ENCODE data around the gene GLIS1.
"Not testable (repeated sequence)": the region's sequence is repeated elsewhere in the genome, so short reads cannot be mapped to it uniquely, and the experiment has no call there.

GLIS1 gene

GRCh38 chr1:53657531-53657805 lies 81.5 kb downstream of the GLIS1 start:
- DNase-seq: no peak
- H3K4me1 Mint-ChIP-seq (ENCODE audit: low read depth): no peaks in the 10 kb centered on the region
- no peaks in the 10 kb centered on the region for H3K36me3 Mint-ChIP-seq (ENCODE audit: low read depth)
- no peaks in the 10 kb centered on the region for H3K9me3 Mint-ChIP-seq
- H3K4me3 Mint-ChIP-seq: no peak overlapping the region
- peaks cover 5% of the 10 kb centered on the region for H3K27me3 Mint-ChIP-seq
- no peak overlapping the region for H3K27ac Mint-ChIP-seq

- Mint-ChIP-seq H3K4me3 (no peak overlapping the region), H3K27me3 (peaks cover 5% of the 10 kb centered on the region), H3K36me3 (ENCODE audit: low read depth) (no peaks in the 10 kb centered on the region), H3K9me3 (no peaks in the 10 kb centered on the region), H3K4me1 (ENCODE audit: low read depth) (no peaks in the 10 kb centered on the region), H3K27ac (no peak overlapping the region)
- no peak for DNase-seq
Observed at GRCh38 chr1:53656747-53657530, 82.0 kb downstream of the GLIS1 start.

- H3K27me3 Mint-ChIP-seq: peaks cover 5% of the 10 kb centered on the region
- H3K27ac Mint-ChIP-seq: no peak overlapping the region
- H3K4me3 Mint-ChIP-seq: no peak overlapping the region
- H3K36me3 Mint-ChIP-seq (ENCODE audit: low read depth): no peaks in the 10 kb centered on the region
- no peaks in the 10 kb centered on the region for H3K9me3 Mint-ChIP-seq
- H3K4me1 Mint-ChIP-seq (ENCODE audit: low read depth): no peaks in the 10 kb centered on the region
- no peak for DNase-seq
Observed at GRCh38 chr1:53655931-53656746, 82.8 kb downstream of the GLIS1 start.

GRCh38 chr1:53654216-53655210 lies 84.5 kb downstream of the GLIS1 start:
- no peaks in the 10 kb centered on the region for H3K9me3 Mint-ChIP-seq
- no peak overlapping the region for H3K27ac Mint-ChIP-seq
- H3K4me1 Mint-ChIP-seq (ENCODE audit: low read depth): no peaks in the 10 kb centered on the region
- no peaks in the 10 kb centered on the region for H3K36me3 Mint-ChIP-seq (ENCODE audit: low read depth)
- no peak overlapping the region for H3K4me3 Mint-ChIP-seq
- no peak for DNase-seq
- H3K27me3 Mint-ChIP-seq: peaks cover 5% of the 10 kb centered on the region

- Mint-ChIP-seq H3K27me3 (peaks cover 5% of the 10 kb centered on the region), H3K9me3 (no peaks in the 10 kb centered on the region), H3K4me3 (no peak overlapping the region), H3K27ac (no peak overlapping the region), H3K36me3 (ENCODE audit: low read depth) (no peaks in the 10 kb centered on the region), H3K4me1 (ENCODE audit: low read depth) (no peaks in the 10 kb centered on the region)
- no peak for DNase-seq
Observed at GRCh38 chr1:53653631-53654030, 85.3 kb downstream of the GLIS1 start.

GRCh38 chr1:53653200-53653575 lies 85.8 kb downstream of the GLIS1 start:
- Mint-ChIP-seq H3K9me3 (no peaks in the 10 kb centered on the region), H3K27me3 (peaks cover 5% of the 10 kb centered on the region), H3K4me3 (no peak overlapping the region), H3K27ac (no peak overlapping the region), H3K36me3 (ENCODE audit: low read depth) (no peaks in the 10 kb centered on the region), H3K4me1 (ENCODE audit: low read depth) (no peaks in the 10 kb centered on the region)
- DNase-seq: no peak

GRCh38 chr1:53652441-53653199 lies 86.3 kb downstream of the GLIS1 start:
- Mint-ChIP-seq H3K27ac (no peak overlapping the region), H3K36me3 (ENCODE audit: low read depth) (no peaks in the 10 kb centered on the region), H3K9me3 (no peaks in the 10 kb centered on the region)

GRCh38 chr1:53651356-53651755 lies 87.6 kb downstream of the GLIS1 start:
- Mint-ChIP-seq H3K36me3 (ENCODE audit: low read depth) (no peaks in the 10 kb centered on the region), H3K9me3 (no peaks in the 10 kb centered on the region), H3K4me1 (ENCODE audit: low read depth) (no peaks in the 10 kb centered on the region), H3K4me3 (no peak overlapping the region), H3K27ac (no peak overlapping the region), H3K27me3 (peaks cover 7% of the 10 kb centered on the region)
- no peak for DNase-seq

More at GRCh38 chr1:53652441-53653199, 86.3 kb downstream of the GLIS1 start:
- H3K4me1 Mint-ChIP-seq (ENCODE audit: low read depth): no peaks in the 10 kb centered on the region
- no peak for DNase-seq
- H3K4me3 Mint-ChIP-seq: no peak overlapping the region
- peaks cover 8% of the 10 kb centered on the region for H3K27me3 Mint-ChIP-seq

GRCh38 chr1:53648516-53648915 lies 90.4 kb downstream of the GLIS1 start:
- Mint-ChIP-seq H3K36me3 (ENCODE audit: low read depth) (no peaks in the 10 kb centered on the region), H3K4me3 (no peak overlapping the region), H3K27me3 (peaks cover 8% of the 10 kb centered on the region), H3K9me3 (no peaks in the 10 kb centered on the region), H3K27ac (no peak overlapping the region), H3K4me1 (ENCODE audit: low read depth) (no peaks in the 10 kb centered on the region)
- no peak for DNase-seq

GRCh38 chr1:53647915-53648314 lies 91.0 kb downstream of the GLIS1 start:
- not testable (repeated sequence) for H3K27me3 Mint-ChIP-seq; H3K4me3 Mint-ChIP-seq; DNase-seq; H3K27ac Mint-ChIP-seq; H3K9me3 Mint-ChIP-seq; H3K36me3 Mint-ChIP-seq (ENCODE audit: low read depth); H3K4me1 Mint-ChIP-seq (ENCODE audit: low read depth)

- no peaks in the 10 kb centered on the region for H3K9me3 Mint-ChIP-seq
- no peak overlapping the region for H3K4me3 Mint-ChIP-seq
- H3K36me3 Mint-ChIP-seq (ENCODE audit: low read depth): no peaks in the 10 kb centered on the region
- H3K4me1 Mint-ChIP-seq (ENCODE audit: low read depth): no peaks in the 10 kb centered on the region
- H3K27me3 Mint-ChIP-seq: peaks cover 8% of the 10 kb centered on the region
- H3K27ac Mint-ChIP-seq: no peak overlapping the region
- no peak for DNase-seq
Observed at GRCh38 chr1:53646732-53647131, 92.2 kb downstream of the GLIS1 start.

GRCh38 chr1:53645690-53646078 lies 93.3 kb downstream of the GLIS1 start:
- Mint-ChIP-seq H3K27ac (no peak overlapping the region), H3K27me3 (peaks cover 8% of the 10 kb centered on the region), H3K9me3 (no peaks in the 10 kb centered on the region), H3K4me3 (no peak overlapping the region), H3K36me3 (ENCODE audit: low read depth) (no peaks in the 10 kb centered on the region), H3K4me1 (ENCODE audit: low read depth) (no peaks in the 10 kb centered on the region)
- DNase-seq: no peak

GRCh38 chr1:53644909-53645689 lies 93.9 kb downstream of the GLIS1 start:
- Mint-ChIP-seq H3K4me3 (no peak overlapping the region), H3K4me1 (ENCODE audit: low read depth) (no peaks in the 10 kb centered on the region), H3K27ac (no peak overlapping the region), H3K9me3 (no peaks in the 10 kb centered on the region), H3K27me3 (peaks cover 8% of the 10 kb centered on the region), H3K36me3 (ENCODE audit: low read depth) (no peaks in the 10 kb centered on the region)
- no peak for DNase-seq

Data from activated T-cell treated with anti-CD3 and anti-CD28 coated beads, Interleukin-2, amount 50 U/mL, for 24 hours (primary cell).